ENCODE results near the gene ATG9B. TPM values are rescaled to one million over a fixed set of nuclear protein-coding genes. Genes with fewer than 3 reads are reported as not detected.

ATG9B gene
- total and polyA plus RNA-seq, 2 of the 13 experiments (the other 11 are each of a cell fraction or from before 2014, with no cell fraction given): 0.24 TPM; not detected in 1

DNA sequence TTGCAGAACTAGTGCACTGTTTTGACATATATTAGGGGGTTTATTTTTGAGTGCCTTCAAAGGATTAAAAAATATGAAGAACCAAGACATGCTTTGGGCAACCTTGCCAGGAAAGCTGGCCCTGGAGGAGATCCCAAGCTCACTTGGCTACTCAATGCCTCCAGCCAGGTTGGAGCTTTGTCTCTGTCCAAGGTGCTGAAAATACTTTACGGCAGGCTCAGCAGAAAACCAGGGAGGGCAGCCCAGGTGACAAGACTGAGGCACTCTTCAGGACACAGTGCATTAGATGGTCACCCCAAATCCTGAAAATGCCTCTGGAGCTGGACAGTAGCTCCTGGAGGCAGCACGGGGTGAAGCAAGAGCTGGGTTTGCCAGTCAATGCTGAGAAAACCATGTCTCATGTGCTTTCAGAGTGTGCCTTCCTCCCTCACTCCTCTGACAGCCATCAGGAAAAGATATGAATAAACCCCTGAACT is 40.4 kb downstream of the ATG9B start (continued):
- TF ChIP-seq, protein P1, sequence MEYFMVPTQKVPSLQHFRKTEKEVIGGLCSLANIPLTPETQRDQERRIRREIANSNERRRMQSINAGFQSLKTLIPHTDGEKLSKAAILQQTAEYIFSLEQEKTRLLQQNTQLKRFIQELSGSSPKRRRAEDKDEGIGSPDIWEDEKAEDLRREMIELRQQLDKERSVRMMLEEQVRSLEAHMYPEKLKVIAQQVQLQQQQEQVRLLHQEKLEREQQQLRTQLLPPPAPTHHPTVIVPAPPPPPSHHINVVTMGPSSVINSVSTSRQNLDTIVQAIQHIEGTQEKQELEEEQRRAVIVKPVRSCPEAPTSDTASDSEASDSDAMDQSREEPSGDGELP (IDR thresholded peaks at IDR 0.05; ENCODE audit: borderline replicate concordance, low read depth): no peak
- TF ChIP-seq NR2C2 (CRISPR knock-in tag; IDR thresholded peaks at IDR 0.05; ENCODE audit: borderline replicate concordance) (no peak), ATAD3A (CRISPR knock-in tag; IDR thresholded peaks at IDR 0.05) (no peak), AHR (CRISPR knock-in tag; IDR thresholded peaks at IDR 0.05) (no peak), FOXK1 (CRISPR knock-in tag; IDR thresholded peaks at IDR 0.05; ENCODE audit: borderline replicate concordance, low read depth) (peak; percentile 28; the same call in 1 of the 2 replicates), GTF2F1 (IDR thresholded peaks at IDR 0.05; ENCODE audit: low read length) (no peak), ZNF382 (CRISPR knock-in tag; IDR thresholded peaks at IDR 0.05; ENCODE audit: borderline replicate concordance) (no peak), XRCC5 (optimal IDR thresholded peaks at IDR 0.05; ENCODE audit: low read length) (peak; percentile 15), ZNF709 (CRISPR knock-in tag; IDR thresholded peaks at IDR 0.05) (no peak), ZMYM4 (CRISPR knock-in tag; IDR thresholded peaks at IDR 0.05) (no peak), MIXL1 (CRISPR knock-in tag; IDR thresholded peaks at IDR 0.05) (peak; percentile 52; the same call in 1 of the 2 replicates), MIER2 (CRISPR knock-in tag; IDR thresholded peaks at IDR 0.05) (peak; percentile 97), BRD4 (CRISPR knock-in tag; IDR thresholded peaks at IDR 0.05) (no peak), HOXA5 (CRISPR knock-in tag; IDR thresholded peaks at IDR 0.05) (peak; percentile 93)
- TF ChIP-seq, protein P2, sequence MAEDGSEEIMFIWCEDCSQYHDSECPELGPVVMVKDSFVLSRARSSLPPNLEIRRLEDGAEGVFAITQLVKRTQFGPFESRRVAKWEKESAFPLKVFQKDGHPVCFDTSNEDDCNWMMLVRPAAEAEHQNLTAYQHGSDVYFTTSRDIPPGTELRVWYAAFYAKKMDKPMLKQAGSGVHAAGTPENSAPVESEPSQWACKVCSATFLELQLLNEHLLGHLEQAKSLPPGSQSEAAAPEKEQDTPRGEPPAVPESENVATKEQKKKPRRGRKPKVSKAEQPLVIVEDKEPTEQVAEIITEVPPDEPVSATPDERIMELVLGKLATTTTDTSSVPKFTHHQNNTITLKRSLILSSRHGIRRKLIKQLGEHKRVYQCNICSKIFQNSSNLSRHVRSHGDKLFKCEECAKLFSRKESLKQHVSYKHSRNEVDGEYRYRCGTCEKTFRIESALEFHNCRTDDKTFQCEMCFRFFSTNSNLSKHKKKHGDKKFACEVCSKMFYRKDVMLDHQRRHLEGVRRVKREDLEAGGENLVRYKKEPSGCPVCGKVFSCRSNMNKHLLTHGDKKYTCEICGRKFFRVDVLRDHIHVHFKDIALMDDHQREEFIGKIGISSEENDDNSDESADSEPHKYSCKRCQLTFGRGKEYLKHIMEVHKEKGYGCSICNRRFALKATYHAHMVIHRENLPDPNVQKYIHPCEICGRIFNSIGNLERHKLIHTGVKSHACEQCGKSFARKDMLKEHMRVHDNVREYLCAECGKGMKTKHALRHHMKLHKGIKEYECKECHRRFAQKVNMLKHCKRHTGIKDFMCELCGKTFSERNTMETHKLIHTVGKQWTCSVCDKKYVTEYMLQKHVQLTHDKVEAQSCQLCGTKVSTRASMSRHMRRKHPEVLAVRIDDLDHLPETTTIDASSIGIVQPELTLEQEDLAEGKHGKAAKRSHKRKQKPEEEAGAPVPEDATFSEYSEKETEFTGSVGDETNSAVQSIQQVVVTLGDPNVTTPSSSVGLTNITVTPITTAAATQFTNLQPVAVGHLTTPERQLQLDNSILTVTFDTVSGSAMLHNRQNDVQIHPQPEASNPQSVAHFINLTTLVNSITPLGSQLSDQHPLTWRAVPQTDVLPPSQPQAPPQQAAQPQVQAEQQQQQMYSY (CRISPR knock-in tag; IDR thresholded peaks at IDR 0.05): 0 out of 2 replicates have a peak, but pooled peaks have one; percentile 30
- TF ChIP-seq, protein P3, sequence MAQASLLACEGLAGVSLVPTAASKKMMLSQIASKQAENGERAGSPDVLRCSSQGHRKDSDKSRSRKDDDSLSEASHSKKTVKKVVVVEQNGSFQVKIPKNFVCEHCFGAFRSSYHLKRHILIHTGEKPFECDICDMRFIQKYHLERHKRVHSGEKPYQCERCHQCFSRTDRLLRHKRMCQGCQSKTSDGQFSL (CRISPR knock-in tag; IDR thresholded peaks at IDR 0.05): no peak
- TF ChIP-seq, protein P4, sequence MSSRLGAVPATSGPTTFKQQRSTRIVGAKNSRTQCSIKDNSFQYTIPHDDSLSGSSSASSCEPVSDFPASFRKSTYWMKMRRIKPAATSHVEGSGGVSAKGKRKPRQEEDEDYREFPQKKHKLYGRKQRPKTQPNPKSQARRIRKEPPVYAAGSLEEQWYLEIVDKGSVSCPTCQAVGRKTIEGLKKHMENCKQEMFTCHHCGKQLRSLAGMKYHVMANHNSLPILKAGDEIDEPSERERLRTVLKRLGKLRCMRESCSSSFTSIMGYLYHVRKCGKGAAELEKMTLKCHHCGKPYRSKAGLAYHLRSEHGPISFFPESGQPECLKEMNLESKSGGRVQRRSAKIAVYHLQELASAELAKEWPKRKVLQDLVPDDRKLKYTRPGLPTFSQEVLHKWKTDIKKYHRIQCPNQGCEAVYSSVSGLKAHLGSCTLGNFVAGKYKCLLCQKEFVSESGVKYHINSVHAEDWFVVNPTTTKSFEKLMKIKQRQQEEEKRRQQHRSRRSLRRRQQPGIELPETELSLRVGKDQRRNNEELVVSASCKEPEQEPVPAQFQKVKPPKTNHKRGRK (CRISPR knock-in tag; IDR thresholded peaks at IDR 0.05): no peak
- TF ChIP-seq, protein P5, sequence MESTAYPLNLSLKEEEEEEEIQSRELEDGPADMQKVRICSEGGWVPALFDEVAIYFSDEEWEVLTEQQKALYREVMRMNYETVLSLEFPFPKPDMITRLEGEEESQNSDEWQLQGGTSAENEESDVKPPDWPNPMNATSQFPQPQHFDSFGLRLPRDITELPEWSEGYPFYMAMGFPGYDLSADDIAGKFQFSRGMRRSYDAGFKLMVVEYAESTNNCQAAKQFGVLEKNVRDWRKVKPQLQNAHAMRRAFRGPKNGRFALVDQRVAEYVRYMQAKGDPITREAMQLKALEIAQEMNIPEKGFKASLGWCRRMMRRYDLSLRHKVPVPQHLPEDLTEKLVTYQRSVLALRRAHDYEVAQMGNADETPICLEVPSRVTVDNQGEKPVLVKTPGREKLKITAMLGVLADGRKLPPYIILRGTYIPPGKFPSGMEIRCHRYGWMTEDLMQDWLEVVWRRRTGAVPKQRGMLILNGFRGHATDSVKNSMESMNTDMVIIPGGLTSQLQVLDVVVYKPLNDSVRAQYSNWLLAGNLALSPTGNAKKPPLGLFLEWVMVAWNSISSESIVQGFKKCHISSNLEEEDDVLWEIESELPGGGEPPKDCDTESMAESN (CRISPR knock-in tag; conservative IDR thresholded peaks at IDR 0.05): no peak
- TF ChIP-seq, protein P6, sequence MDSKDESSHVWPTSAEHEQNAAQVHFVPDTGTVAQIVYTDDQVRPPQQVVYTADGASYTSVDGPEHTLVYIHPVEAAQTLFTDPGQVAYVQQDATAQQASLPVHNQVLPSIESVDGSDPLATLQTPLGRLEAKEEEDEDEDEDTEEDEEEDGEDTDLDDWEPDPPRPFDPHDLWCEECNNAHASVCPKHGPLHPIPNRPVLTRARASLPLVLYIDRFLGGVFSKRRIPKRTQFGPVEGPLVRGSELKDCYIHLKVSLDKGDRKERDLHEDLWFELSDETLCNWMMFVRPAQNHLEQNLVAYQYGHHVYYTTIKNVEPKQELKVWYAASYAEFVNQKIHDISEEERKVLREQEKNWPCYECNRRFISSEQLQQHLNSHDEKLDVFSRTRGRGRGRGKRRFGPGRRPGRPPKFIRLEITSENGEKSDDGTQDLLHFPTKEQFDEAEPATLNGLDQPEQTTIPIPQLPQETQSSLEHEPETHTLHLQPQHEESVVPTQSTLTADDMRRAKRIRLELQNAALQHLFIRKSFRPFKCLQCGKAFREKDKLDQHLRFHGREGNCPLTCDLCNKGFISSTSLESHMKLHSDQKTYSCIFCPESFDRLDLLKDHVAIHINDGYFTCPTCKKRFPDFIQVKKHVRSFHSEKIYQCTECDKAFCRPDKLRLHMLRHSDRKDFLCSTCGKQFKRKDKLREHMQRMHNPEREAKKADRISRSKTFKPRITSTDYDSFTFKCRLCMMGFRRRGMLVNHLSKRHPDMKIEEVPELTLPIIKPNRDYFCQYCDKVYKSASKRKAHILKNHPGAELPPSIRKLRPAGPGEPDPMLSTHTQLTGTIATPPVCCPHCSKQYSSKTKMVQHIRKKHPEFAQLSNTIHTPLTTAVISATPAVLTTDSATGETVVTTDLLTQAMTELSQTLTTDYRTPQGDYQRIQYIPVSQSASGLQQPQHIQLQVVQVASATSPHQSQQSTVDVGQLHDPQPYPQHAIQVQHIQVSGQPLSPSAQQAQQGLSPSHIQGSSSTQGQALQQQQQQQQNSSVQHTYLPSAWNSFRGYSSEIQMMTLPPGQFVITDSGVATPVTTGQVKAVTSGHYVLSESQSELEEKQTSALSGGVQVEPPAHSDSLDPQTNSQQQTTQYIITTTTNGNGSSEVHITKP (CRISPR knock-in tag; IDR thresholded peaks at IDR 0.05; ENCODE audit: low read depth): 0 out of 2 replicates have a peak, but pooled peaks have one; percentile 36
